PC-9 (cell line): ENCODE results near the gene ARHGEF3. TPM values are rescaled to one million over a fixed set of nuclear protein-coding genes. Genes with fewer than 3 reads are reported as not detected.

ENCODE experiments used
- BruUV-seq: library from RNA; stranded (reverse); fragments of 400-500 nt; replicated peaks from 2 replicates; lab custom pipeline; 2021; lab: Mats Ljungman, UMichigan
- CTCF ChIA-PET: fragments of 300-600 bp; sonication (Branson Sonifier 250); formaldehyde crosslinking; loops from one replicate; lab custom pipeline; 2022; ENCODE audit warnings: antibody characterized with exemption; lab: Charles Lee
- POLR2A ChIA-PET: fragments of 300-600 bp; sonication (Branson Sonifier 250); formaldehyde crosslinking; loops from one replicate; lab custom pipeline; 2022; ENCODE audit warnings: antibody characterized with exemption; ENCODE audit not compliant: unreplicated experiment; lab: Charles Lee
- DNase-seq, 2 experiments: peaks; one replicate each; pipeline versions ENCODE4 v3.0.0 to v3.0.0-alpha.2; 2015 to 2022; ENCODE audit warnings: mixed read lengths in 1 of 2
- H2AFZ ChIP-seq: fragments of 200-600 bp; sonication (generic); 2 replicates; pipeline ENCODE4 v1.8.1; 2017; ENCODE audit warnings: antibody characterized with exemption
- H3F3A ChIP-seq: fragments of 200-600 bp; sonication (generic); 2 replicates; pipeline ENCODE4 v1.8.1; 2017; ENCODE audit warnings: antibody characterized with exemption, mild to moderate bottlenecking, low read depth; ENCODE audit not compliant: insufficient read depth
- H3K27ac ChIP-seq: fragments of 200-600 bp; sonication (generic); 2 replicates; pipeline ENCODE4 v1.6.1; 2016; ENCODE audit warnings: mixed run types
- H3K27me3 ChIP-seq: fragments of 200-600 bp; sonication (generic); 2 replicates; pipeline ENCODE4 v1.6.1; 2016; ENCODE audit warnings: low read depth, mixed run types; ENCODE audit not compliant: insufficient read depth
- H3K36me3 ChIP-seq: fragments of 200-600 bp; sonication (generic); 2 replicates; pipeline ENCODE4 v1.6.1; 2016; ENCODE audit warnings: low read depth, mixed run types
- H3K4me1 ChIP-seq: fragments of 200-600 bp; sonication (generic); replicated peaks from 2 replicates; pipeline ENCODE4 v1.6.1; 2016; ENCODE audit warnings: mixed run types; ENCODE audit not compliant: insufficient read depth
- H3K4me2 ChIP-seq: fragments of 200-600 bp; sonication (generic); 2 replicates; pipeline ENCODE4 v1.6.1; 2017; ENCODE audit warnings: mixed run types
- H3K4me3 ChIP-seq: fragments of 200-600 bp; sonication (generic); 2 replicates; pipeline ENCODE4 v1.6.1; 2016; ENCODE audit warnings: mixed run types
- H3K79me2 ChIP-seq: fragments of 200-600 bp; sonication (generic); 2 replicates; pipeline ENCODE4 v1.6.1; 2017; ENCODE audit warnings: low read depth, mixed run types
- H3K9me2 ChIP-seq: fragments of 200-600 bp; sonication (generic); 2 replicates; pipeline ENCODE4 v1.8.1; 2017; ENCODE audit warnings: mild to moderate bottlenecking; ENCODE audit not compliant: insufficient read depth
- H3K9me3 ChIP-seq: fragments of 200-600 bp; sonication (generic); 2 replicates; pipeline ENCODE4 v1.8.1; 2016; ENCODE audit warnings: low read depth; ENCODE audit not compliant: insufficient read depth
- H4K20me1 ChIP-seq: fragments of 200-600 bp; sonication (generic); 2 replicates; pipeline ENCODE4 v1.8.1; 2017; ENCODE audit not compliant: insufficient read depth
- CTCF ChIP-seq: fragments of 200-600 bp; sonication (generic); conservative IDR thresholded peaks from 2 replicates; pipeline ENCODE4 v1.6.1; 2017; ENCODE audit warnings: mixed run types, antibody characterized with exemption, mild to moderate bottlenecking, moderate library complexity
- EZH2 ChIP-seq: fragments of 200-600 bp; sonication (generic); IDR thresholded peaks from 2 replicates; pipeline ENCODE4 v1.8.0; 2017; ENCODE audit warnings: antibody characterized with exemption, low read depth
- intact Hi-C: fragments of 100-400 bp; cut with micrococcal nuclease; formaldehyde crosslinking; loops from one replicate; pipeline ENCODE4 v1.10.0; 2022; ENCODE audit not compliant: unreplicated experiment
- total RNA-seq: library from RNA; stranded (reverse); gene quantifications from 2 replicates; pipeline ENCODE4 v1.2.3, GENCODE V29; 2021

The ARHGEF3 gene
- total RNA-seq, 1 experiment from 2014 or later = 49.2 TPM

GRCh38 chr3:56806407-56806806, 4.7 kb upstream of the ARHGEF3 start:
- peaks cover 25% of the 10 kb centered on the region for H3K4me1 ChIP-seq
- peaks cover 3% of the 10 kb centered on the region; the same call in 1 of the 2 replicates for H3K79me2 ChIP-seq
- H2AFZ ChIP-seq = no peak overlapping the region
- no peaks in the 10 kb centered on the region for H4K20me1 ChIP-seq
- H3K9me3 ChIP-seq = no peaks in the 10 kb centered on the region
- intact Hi-C loops = no loop called here
- DNase-seq = no peak
- no peak overlapping the region for H3K27ac ChIP-seq
- no peak overlapping the region for H3K4me3 ChIP-seq
- BruUV-seq = no TSS peak
- ChIA-PET POLR2A (interaction anchor here (0.6 kb wide), 1 partner anchor 46 kb away, joined by 3 read pairs; no protein-coding TSS in a partner anchor), CTCF (no interaction called here)
- H3K9me2 ChIP-seq = no peaks in the 10 kb centered on the region
- TF ChIP-seq EZH2 = no peak
- TF ChIP-seq CTCF = no peak
- no peaks in the 10 kb centered on the region for H3K36me3 ChIP-seq
- no peak overlapping the region for H3K4me2 ChIP-seq
- H3K27me3 ChIP-seq = no peaks in the 10 kb centered on the region
- H3F3A ChIP-seq = peaks cover 8% of the 10 kb centered on the region; the same call in 1 of the 2 replicates

- Histone ChIP-seq H2AFZ (no peak overlapping the region), H3K36me3 (no peaks in the 10 kb centered on the region), H3K9me3 (no peaks in the 10 kb centered on the region), H3K4me1 (peaks cover 17% of the 10 kb centered on the region), H3K27me3 (no peaks in the 10 kb centered on the region), H3K27ac (peak overlapping the region; percentile 43; the same call in 1 of the 2 replicates), H3F3A (peaks cover 4% of the 10 kb centered on the region; the same call in 1 of the 2 replicates), H3K79me2 (0 out of 2 replicates have a peak, but pooled peaks cover 4% of the 10 kb centered on the region), H3K9me2 (no peaks in the 10 kb centered on the region), H4K20me1 (no peaks in the 10 kb centered on the region), H3K4me2 (peak overlapping the region; percentile 83), H3K4me3 (0 out of 2 replicates have a peak overlapping the region, but pooled peaks have one; percentile 67)
- DNase-seq = no peak
- POLR2A ChIA-PET = no interaction called here
- CTCF ChIA-PET = interaction anchor here (2.0 kb wide), 1 partner anchor 9 kb away, joined by 4 read pairs; no protein-coding TSS in a partner anchor
- TF ChIP-seq EZH2 = no peak
- no peak for TF ChIP-seq CTCF
- BruUV-seq = no TSS peak
- intact Hi-C loops = no loop called here
Measured at GRCh38 chr3:56802790-56803189, 1.0 kb upstream of the ARHGEF3 start.

GRCh38 chr3:56802378-56802745, 613 bp upstream of the ARHGEF3 start:
- H3K79me2 ChIP-seq = 0 out of 2 replicates have a peak, but pooled peaks cover 4% of the 10 kb centered on the region
- peak overlapping the region; percentile 83 for H3K4me2 ChIP-seq
- H3K36me3 ChIP-seq = no peaks in the 10 kb centered on the region
- DNase-seq = no peak
- intact Hi-C loops = no loop called here
- 0 out of 2 replicates have a peak overlapping the region, but pooled peaks have one; percentile 83 for H2AFZ ChIP-seq
- no peaks in the 10 kb centered on the region for H4K20me1 ChIP-seq
- no peaks in the 10 kb centered on the region for H3K9me2 ChIP-seq
- peaks cover 17% of the 10 kb centered on the region for H3K4me1 ChIP-seq
- H3K9me3 ChIP-seq = no peaks in the 10 kb centered on the region
- ChIA-PET POLR2A (no interaction called here), CTCF (interaction anchor here (1.3 to 2.0 kb wide), 2 partner anchors 9 to 100 kb away, joined by 4 read pairs; no protein-coding TSS in a partner anchor)
- H3F3A ChIP-seq = peaks cover 4% of the 10 kb centered on the region; the same call in 1 of the 2 replicates
- H3K4me3 ChIP-seq = peak overlapping the region; percentile 67; the same call in 1 of the 2 replicates
- no peaks in the 10 kb centered on the region for H3K27me3 ChIP-seq
- H3K27ac ChIP-seq = peak overlapping the region; percentile 43
- BruUV-seq = no TSS peak
- no peak for TF ChIP-seq EZH2
- TF ChIP-seq CTCF = peak; percentile 19
